Measurements from ENCODE around the gene PRM3. TPM values are rescaled to one million over a fixed set of nuclear protein-coding genes. Genes with fewer than 3 reads are reported as not detected.
A peak's percentile ranks its signal among the peaks of the same experiment; 100 is the strongest.
"Not testable (repeated sequence)": the region's sequence is repeated elsewhere in the genome, so short reads cannot be mapped to it uniquely, and the experiment has no call there.

The PRM3 gene
- total and polyA plus RNA-seq, 12 donors: not detected

- H3K4me3 ChIP-seq: no peak overlapping the region
- H3K27me3 ChIP-seq: no peaks in the 10 kb centered on the region
- H3K9me3 ChIP-seq (replicated peaks in 1 of 3): no peaks in the 10 kb centered on the region
- TF ChIP-seq, protein P1, sequence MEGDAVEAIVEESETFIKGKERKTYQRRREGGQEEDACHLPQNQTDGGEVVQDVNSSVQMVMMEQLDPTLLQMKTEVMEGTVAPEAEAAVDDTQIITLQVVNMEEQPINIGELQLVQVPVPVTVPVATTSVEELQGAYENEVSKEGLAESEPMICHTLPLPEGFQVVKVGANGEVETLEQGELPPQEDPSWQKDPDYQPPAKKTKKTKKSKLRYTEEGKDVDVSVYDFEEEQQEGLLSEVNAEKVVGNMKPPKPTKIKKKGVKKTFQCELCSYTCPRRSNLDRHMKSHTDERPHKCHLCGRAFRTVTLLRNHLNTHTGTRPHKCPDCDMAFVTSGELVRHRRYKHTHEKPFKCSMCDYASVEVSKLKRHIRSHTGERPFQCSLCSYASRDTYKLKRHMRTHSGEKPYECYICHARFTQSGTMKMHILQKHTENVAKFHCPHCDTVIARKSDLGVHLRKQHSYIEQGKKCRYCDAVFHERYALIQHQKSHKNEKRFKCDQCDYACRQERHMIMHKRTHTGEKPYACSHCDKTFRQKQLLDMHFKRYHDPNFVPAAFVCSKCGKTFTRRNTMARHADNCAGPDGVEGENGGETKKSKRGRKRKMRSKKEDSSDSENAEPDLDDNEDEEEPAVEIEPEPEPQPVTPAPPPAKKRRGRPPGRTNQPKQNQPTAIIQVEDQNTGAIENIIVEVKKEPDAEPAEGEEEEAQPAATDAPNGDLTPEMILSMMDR (IDR thresholded peaks at IDR 0.05): no peak
- no peak for TF ChIP-seq POLR2A (IDR thresholded peaks at IDR 0.05)
- H3K36me3 ChIP-seq (replicated peaks in 1 of 2): no peaks in the 10 kb centered on the region
- 86 to 91% (median 88%) methylated on average over 7 of the region's 7 CpGs for WGBS, 4 donors
- intact Hi-C loops (cut with DNase I): no loop called here
- no peak overlapping the region for H3K27ac ChIP-seq
- H3K4me1 ChIP-seq (replicated peaks in 1 of 2): peaks cover 0 to 7% of the 10 kb centered on the region in 2 donors
- DNase-seq: no peak
Measured at GRCh38 chr16:11300560-11300892, 27.1 kb upstream of the PRM3 start.

DNA sequence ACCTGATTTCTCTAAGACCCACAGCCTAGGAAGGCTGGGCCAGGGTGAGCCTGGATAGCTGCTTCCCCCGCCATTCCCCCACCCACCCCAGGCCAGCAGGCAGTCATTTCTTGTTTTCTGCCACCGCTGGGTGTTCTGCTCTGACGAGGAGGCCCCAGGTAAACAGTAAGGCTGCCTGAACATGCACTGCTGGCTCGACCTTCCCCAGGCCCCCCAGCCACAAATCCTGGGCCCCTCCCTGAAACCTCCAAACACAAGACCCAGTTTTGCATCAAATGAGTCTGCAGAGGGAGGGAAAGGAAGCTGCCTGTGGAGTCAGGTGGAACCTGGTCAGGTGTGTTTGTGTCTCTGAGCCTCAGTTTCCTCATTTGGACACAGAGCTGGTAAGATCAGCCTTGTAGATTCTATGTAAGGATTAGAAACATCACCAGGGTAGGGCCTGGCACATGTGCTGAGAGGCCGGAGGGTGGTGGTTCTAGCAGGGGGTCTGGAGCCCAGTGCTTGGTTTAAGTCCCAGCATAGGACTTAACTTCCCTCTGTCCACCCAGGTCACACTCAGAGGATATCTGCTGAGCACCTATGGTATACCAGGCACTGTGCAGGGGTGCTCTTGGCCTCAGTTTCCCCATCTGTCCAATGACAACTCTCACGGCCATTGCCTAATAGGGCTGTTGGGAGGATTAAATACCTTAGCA lies 26.6 kb upstream of the PRM3 start:
- no peak overlapping the region for H3K27ac ChIP-seq
- no peak for DNase-seq
- intact Hi-C loops (cut with DNase I): loop anchor here in 1 of 2 donors (10.0 kb wide), 1 partner anchor 55 kb away; no protein-coding TSS in a partner anchor
- no peaks in the 10 kb centered on the region for H3K27me3 ChIP-seq
- H3K4me3 ChIP-seq: no peak overlapping the region
- H3K4me1 ChIP-seq (replicated peaks in 1 of 2): peaks cover 0 to 7% of the 10 kb centered on the region in 2 donors
- TF ChIP-seq, protein P1 (IDR thresholded peaks at IDR 0.05): no peak
- TF ChIP-seq POLR2A (IDR thresholded peaks at IDR 0.05): no peak
- H3K9me3 ChIP-seq (replicated peaks in 1 of 3): no peaks in the 10 kb centered on the region
- WGBS, 4 donors: 87 to 100% (median 97%) methylated on average over 2 to 6 of the region's 6 CpGs
- no peaks in the 10 kb centered on the region for H3K36me3 ChIP-seq (replicated peaks in 1 of 2)

DNA sequence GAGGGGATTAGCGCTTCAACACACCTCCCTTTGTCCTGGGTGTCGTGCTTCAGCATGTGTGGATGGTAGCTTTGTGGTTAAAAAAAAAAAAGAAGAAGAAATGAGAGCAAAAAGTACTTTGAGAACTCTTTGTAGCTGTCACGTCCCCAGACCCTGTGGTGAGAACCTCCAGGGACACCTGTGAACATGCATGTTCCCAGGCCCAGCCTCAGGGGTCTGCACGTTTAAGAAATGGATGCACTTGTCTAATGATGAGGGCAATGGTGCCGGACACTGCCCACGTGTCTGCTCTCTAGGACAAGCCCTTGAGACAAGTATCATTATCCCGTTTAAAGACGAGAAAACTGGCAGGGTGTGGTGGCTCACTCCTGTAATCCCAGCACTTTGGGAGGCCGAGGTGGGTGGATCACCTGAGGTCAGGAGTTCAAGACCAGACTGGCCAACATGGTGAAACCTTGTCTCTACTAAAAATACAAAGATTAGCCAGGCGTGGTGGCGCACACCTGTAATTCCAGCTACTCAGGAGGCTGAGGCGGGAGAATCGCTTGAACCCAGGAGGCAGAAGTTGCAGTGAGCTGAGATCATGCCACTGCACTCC lies 25.6 kb upstream of the PRM3 start:
- not testable (repeated sequence) for H3K27ac ChIP-seq; H3K4me1 ChIP-seq (replicated peaks in 1 of 2); H3K4me3 ChIP-seq; H3K36me3 ChIP-seq (replicated peaks in 1 of 2); DNase-seq; H3K27me3 ChIP-seq; H3K9me3 ChIP-seq (replicated peaks in 1 of 3)
- 86 to 92% (median 87%) methylated on average over 11 to 13 of the region's 13 CpGs for WGBS, 4 donors
- intact Hi-C loops (cut with DNase I): loop anchor here in 1 of 2 donors (10.0 kb wide), 1 partner anchor 54 kb away; no protein-coding TSS in a partner anchor

DNA sequence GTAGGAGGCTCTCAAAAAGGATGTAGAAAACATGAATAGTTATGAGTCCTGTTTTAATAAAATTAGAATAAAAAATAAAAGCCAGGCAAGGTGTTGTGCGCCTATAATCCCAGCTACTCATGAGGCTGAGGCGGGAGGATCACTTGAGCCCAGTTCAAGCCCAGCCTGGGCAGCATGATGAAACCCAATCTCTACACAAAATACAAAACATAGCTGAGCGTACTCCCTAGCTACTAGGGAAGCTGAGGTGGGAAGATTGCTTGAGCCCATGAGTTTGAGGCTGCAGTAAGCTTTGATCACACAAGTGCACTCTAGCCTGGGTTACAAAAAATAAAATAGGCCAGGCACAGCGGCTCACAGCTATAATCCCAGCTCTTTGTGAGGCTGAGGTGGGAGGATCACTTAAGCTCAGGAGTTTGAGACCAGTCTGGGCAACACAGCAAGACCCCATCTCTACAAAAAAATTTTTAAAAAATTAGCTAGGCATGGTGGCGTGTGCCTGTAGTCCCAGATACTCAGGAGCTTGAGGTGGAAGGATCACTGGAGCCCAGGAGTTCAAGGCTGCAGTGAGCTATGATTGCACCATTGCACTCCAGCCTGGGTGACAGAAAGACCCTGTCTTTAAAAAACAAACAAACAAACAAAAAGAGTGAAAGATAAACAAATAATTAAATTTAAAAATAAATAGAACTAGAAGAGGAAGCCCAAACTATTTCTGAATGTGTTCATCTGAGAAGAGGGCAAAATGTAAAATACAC lies 24.9 kb upstream of the PRM3 start:
- Histone ChIP-seq H3K27me3 (no peaks in the 10 kb centered on the region), H3K27ac (peak overlapping the region in 1 of 5 donors; percentile 17), H3K36me3 (replicated peaks in 1 of 2) (no peaks in the 10 kb centered on the region), H3K9me3 (replicated peaks in 1 of 3) (no peaks in the 10 kb centered on the region), H3K4me3 (no peak overlapping the region), H3K4me1 (replicated peaks in 1 of 2) (peaks cover 0 to 7% of the 10 kb centered on the region in 2 donors)
- no peak for DNase-seq
- intact Hi-C loops (cut with DNase I): loop anchor here in 1 of 2 donors (10.0 kb wide), 1 partner anchor 54 kb away; no protein-coding TSS in a partner anchor
- TF ChIP-seq, protein P1 (IDR thresholded peaks at IDR 0.05): no peak
- no peak for TF ChIP-seq POLR2A (IDR thresholded peaks at IDR 0.05)
- WGBS, 4 donors: 90 to 97% (median 93%) methylated on average over 5 of the region's 5 CpGs

All from adrenal gland (tissue), 12 donors.